Pancreas (tissue), 10 donors: Measurements from ENCODE around the gene FHOD1. TPM values are rescaled to one million over a fixed set of nuclear protein-coding genes. Genes with fewer than 3 reads are reported as not detected.

Source experiments
- ATAC-seq, 4 donors: fragments of 200-7000 bp; cut with Tn5 transposase; one replicate each; pipeline versions ENCODE4 v1.8.0 to v1.9.1; 2020; ENCODE audit warnings: mild to moderate bottlenecking in 4 of 4, moderate library complexity in 4 of 4
- DNase-seq, 6 donors: peaks; one replicate each; pipeline ENCODE4 v3.0.0-alpha.2; 2020
- FAIRE-seq: peaks from 2 replicates; lab custom pipeline; 2012; peaks lifted over from hg19 to GRCh38; lab: Jason Lieb, UNC
- H3K27ac ChIP-seq, 4 donors: fragments of 200-600 bp; sonication (generic); 1 replicate in 3 of 4; 2 replicates in 1 of 4; pipeline versions ENCODE4 v1.5.0 to v1.8.0; 2020
- H3K27me3 ChIP-seq, 4 donors: fragments of 200-600 bp; one replicate each; pipeline ENCODE4 v1.8.0; 2021
- H3K36me3 ChIP-seq, 3 donors: fragments of 200-600 bp; sonication (generic) in 1 of 3; one replicate each; pipeline versions ENCODE4 v1.5.0 to v1.8.0; 2020 to 2021
- H3K4me1 ChIP-seq, 3 donors: fragments of 200-600 bp; one replicate each; pipeline ENCODE4 v1.8.0; 2021
- H3K4me3 ChIP-seq, 4 donors: fragments of 200-600 bp; sonication (generic) in 2 of 4; one replicate each; pipeline versions ENCODE4 v1.5.0 to v1.8.0; 2020 to 2021
- H3K9me3 ChIP-seq, 4 donors: fragments of 200-600 bp; one replicate each; pipeline ENCODE4 v1.8.0; 2021
- WGBS, 2 donors: extraction: QIAGEN DNeasy Blood & Tissue Kit; methylation state at CpG; one replicate each; pipeline ENCODE4 v1.1.7; 2013; 5-methylcytosine and 5-hydroxymethylcytosine counted together
- intact Hi-C, 3 donors: fragments of 100-400 bp; cut with DNase I; formaldehyde crosslinking; loops; one replicate each; pipeline versions ENCODE4 v1.11.1 to v1.14.2; 2022
- polyA plus RNA-seq, 2 donors: library from polyadenylated mRNA; stranded (reverse); fragments of 200-250 nt; gene quantifications; one replicate each; pipeline ENCODE4 v1.2.3, GENCODE V29; 2013
- total RNA-seq, 6 donors: library from RNA; stranded (reverse); fragmentation: NEBNext Ultra II Directional in 4 of 6; extraction: Animal tissue kit (Norgen Biotek cat#: 25700) in 4 of 6; gene quantifications; one replicate each; pipeline versions ENCODE4 v1.2.1 to v1.2.4, GENCODE V29; 2021 to 2023
- TF ChIP-seq, protein P1 (sequence below), 4 donors: fragments of 200-600 bp; sonication (generic) in 3 of 4; IDR thresholded peaks; one replicate each; pipeline versions ENCODE4 v1.5.0 to v1.8.0; 2021; ENCODE audit warnings: antibody characterized with exemption in 4 of 4
- donor health status: healthy with polysubstance abuse.
- donor health status: DM: no; HTN: no; CAD: no; lungs with moderate emphysema.
- donor health status: DM: no; HTN: no; CAD: no.
- donor health status: control.
- donor health status: control.
- donor health status: Bipolar disorder and iron deficiency.
- donor health status: DM: yes; HTN: yes; CAD: no.
- donor health status: DM: no; HTN: no; CAD: no.
- donor health status: DM: no; HTN: no; CAD: no.
- donor health status: DM: yes; HTN: yes; CAD: no.

The FHOD1 gene
- total and polyA plus RNA-seq, 8 donors = 7.8 to 41.2 (median 11.3) TPM

GRCh38 chr16:67227567-67227921 is 19.7 kb downstream of the FHOD1 start:
- Histone ChIP-seq H3K4me3 (peak overlapping the region; percentile 85 to 97 (median 91)), H3K9me3 (no peaks in the 10 kb centered on the region), H3K27me3 (no peaks in the 10 kb centered on the region), H3K4me1 (peaks cover 0 to 9% (median 6%) of the 10 kb centered on the region in 3 donors), H3K36me3 (peaks cover 0 to 26% (median 19%) of the 10 kb centered on the region in 3 donors), H3K27ac (peak overlapping the region in 2 of 4 donors; percentile 39 to 59)
- ATAC-seq = no peak
- intact Hi-C loops = no loop called here
- TF ChIP-seq, protein P1, sequence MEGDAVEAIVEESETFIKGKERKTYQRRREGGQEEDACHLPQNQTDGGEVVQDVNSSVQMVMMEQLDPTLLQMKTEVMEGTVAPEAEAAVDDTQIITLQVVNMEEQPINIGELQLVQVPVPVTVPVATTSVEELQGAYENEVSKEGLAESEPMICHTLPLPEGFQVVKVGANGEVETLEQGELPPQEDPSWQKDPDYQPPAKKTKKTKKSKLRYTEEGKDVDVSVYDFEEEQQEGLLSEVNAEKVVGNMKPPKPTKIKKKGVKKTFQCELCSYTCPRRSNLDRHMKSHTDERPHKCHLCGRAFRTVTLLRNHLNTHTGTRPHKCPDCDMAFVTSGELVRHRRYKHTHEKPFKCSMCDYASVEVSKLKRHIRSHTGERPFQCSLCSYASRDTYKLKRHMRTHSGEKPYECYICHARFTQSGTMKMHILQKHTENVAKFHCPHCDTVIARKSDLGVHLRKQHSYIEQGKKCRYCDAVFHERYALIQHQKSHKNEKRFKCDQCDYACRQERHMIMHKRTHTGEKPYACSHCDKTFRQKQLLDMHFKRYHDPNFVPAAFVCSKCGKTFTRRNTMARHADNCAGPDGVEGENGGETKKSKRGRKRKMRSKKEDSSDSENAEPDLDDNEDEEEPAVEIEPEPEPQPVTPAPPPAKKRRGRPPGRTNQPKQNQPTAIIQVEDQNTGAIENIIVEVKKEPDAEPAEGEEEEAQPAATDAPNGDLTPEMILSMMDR (IDR thresholded peaks at IDR 0.05) = no peak
- WGBS, 2 donors = 5 to 6% methylated on average over 12 of the region's 12 CpGs
- no peak for FAIRE-seq
- DNase-seq = peak in 2 of 6 donors; percentile 22 to 28

DNA sequence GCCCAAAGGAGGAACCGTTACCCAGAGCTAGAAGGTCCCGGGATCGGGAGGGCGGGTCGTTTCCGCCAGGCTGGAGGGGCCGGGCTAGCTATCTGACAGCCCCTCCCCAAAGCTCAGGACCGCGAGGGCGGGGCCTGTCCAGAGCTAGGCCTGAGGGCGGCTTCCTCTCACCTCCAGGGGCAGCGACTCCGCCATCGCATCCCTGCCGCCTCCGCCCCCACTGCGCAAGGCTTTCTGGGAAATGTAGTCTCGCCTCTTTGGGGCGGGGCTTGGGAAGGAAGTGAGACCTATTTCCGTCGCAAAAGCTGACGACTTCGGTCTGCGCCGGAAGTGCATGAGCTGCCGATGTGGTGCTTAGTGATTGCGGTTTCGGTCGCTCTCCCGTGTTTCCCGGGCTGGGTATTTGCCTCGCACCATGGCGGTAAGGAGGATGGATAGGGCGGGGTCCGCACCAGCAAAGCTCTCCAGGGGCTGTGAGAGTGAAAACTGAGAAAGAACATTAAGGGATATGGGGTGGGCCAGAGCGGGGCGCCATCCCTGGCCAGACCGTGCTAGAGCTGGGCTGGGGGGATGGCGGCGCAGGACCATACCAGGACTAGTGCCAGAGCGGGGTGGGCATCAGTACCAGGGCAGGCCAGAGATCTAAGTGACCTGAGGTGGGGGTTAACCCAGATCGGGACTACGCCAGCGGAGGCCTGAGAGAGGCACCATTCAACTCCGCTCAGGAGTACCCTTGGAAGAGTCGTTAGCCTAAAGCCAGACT is 20.3 kb downstream of the FHOD1 start, which contains the start of gene TMEM208:
Gene TMEM208 (plus strand): TSS at position 327 of the 763 bp plus-strand sequence. CDS start 89 bp downstream, at position 416.
- intact Hi-C loops = no loop called here
- Histone ChIP-seq H3K4me3 (peak within 1 kb of the TSS; percentile 85 to 97 (median 91)), H3K36me3 (peaks cover 0 to 26% (median 19%) of the 10 kb centered on the region in 3 donors), H3K27ac (peak within 1 kb of the TSS; percentile 39 to 59 (median 52)), H3K4me1 (peaks cover 0 to 9% (median 6%) of the 10 kb centered on the region in 3 donors), H3K9me3 (no peaks in the 10 kb centered on the region), H3K27me3 (no peaks in the 10 kb centered on the region)
- TF ChIP-seq, protein P1 (IDR thresholded peaks at IDR 0.05) = peak in 1 of 4 donors; percentile 11
- peak; percentile 59 for FAIRE-seq
- peak; percentile 96 to 98 (median 97) for DNase-seq
- peak; percentile 95 to 99 (median 96) for ATAC-seq
- 1% methylated on average over 46 of the region's 46 CpGs for WGBS, 2 donors

DNA sequence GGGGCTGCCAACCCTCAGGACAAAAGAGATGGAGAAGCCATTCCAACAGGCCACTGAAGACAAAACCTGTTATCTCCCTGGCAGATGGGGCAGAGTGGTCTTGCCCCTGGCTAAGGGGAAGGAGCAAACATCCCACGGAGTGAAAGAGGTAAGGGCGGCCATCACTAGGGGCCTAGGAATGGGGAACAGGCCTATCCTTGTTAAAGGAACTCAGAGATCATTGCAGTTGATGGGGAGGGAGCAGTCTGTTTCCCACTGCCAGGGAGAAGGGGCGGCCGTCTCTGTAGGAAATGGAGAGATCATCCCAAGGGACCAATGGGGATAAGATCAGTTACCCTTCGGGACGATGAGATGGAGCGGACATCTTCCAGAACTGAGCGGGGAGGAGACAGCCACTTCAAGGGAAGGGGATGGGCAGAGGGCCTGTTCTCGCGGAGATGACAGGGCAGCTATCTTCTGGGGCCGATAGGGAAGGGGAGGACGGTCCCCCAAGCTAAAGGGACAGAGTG is 20.9 kb downstream of the FHOD1 start:
- TF ChIP-seq, protein P1 (IDR thresholded peaks at IDR 0.05) = no peak
- Histone ChIP-seq H3K27ac (peak overlapping the region in 2 of 4 donors; percentile 54 to 57), H3K36me3 (peaks cover 0 to 26% (median 14%) of the 10 kb centered on the region in 3 donors), H3K27me3 (no peaks in the 10 kb centered on the region), H3K9me3 (no peaks in the 10 kb centered on the region), H3K4me1 (peaks cover 0 to 9% (median 6%) of the 10 kb centered on the region in 3 donors), H3K4me3 (peak overlapping the region; percentile 85 to 97 (median 91))
- WGBS, 2 donors = 14 to 15% methylated on average over 12 of the region's 12 CpGs
- peak in 1 of 6 donors; percentile 12 for DNase-seq
- peak in 1 of 4 donors; percentile 2 for ATAC-seq
- FAIRE-seq = no peak
- intact Hi-C loops = no loop called here

DNA sequence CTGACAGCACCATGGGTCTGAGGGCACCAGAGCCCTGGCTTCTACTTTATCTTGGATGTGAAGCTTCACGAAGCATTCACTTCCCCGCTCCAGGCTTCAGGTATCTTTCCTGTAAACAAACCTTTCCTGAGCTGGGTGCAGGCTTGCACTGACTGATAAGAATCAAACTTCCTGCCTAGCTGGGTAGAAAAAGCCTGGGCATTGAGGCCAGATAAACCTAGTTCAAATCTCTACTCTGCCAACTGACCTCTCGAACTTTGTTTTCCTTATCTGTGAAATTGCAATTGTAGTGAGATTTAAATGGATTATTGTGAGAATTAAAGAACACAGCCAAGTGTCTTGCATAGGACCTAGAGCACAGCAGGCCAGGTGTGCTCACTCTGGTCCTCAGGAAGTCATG is 23.3 kb downstream of the FHOD1 start:
- WGBS, 2 donors = 18 to 29% methylated on average over 3 of the region's 3 CpGs
- DNase-seq = no peak
- FAIRE-seq = no peak
- Histone ChIP-seq H3K4me1 (peaks cover 0 to 9% (median 6%) of the 10 kb centered on the region in 3 donors), H3K4me3 (no peak overlapping the region), H3K27me3 (no peaks in the 10 kb centered on the region), H3K27ac (no peak overlapping the region), H3K36me3 (peaks cover 0 to 4% (median 0%) of the 10 kb centered on the region in 3 donors), H3K9me3 (no peaks in the 10 kb centered on the region)
- ATAC-seq = no peak
- intact Hi-C loops = no loop called here
- TF ChIP-seq, protein P1 (IDR thresholded peaks at IDR 0.05) = no peak
